HG03378 (cell line): ENCODE measurements around the gene UNCX.

Experiments used
- ATAC-seq: cut with Tn5 transposase; IDR thresholded peaks from one replicate; pipeline ENCODE4 v1.9.1; 2021; ENCODE audit warnings: mild to moderate bottlenecking, moderate library complexity; ENCODE audit not compliant: unreplicated experiment

The UNCX gene

GRCh38 chr7:1231214-1232102, 1.2 kb upstream of the UNCX start:
- no peak for ATAC-seq

DNA sequence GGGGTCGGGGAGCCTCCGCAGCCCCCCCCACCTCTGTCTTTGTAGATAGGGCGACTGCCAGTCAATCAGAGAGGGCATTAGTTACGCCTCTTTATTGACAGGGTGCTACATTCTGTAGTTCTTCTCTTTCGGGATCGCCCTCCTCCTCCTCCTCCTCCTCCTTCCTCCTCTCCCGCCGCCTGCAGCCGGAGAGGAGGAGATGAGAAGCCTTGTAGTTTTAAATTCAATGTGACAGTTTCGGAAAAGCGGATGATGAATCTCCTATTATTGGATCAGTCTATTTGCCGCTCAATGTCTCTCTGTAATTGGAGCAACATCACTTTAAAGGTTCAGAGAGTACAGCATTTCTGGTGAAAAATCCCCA, 587 bp upstream of the UNCX start:
- ATAC-seq, result no peak

DNA sequence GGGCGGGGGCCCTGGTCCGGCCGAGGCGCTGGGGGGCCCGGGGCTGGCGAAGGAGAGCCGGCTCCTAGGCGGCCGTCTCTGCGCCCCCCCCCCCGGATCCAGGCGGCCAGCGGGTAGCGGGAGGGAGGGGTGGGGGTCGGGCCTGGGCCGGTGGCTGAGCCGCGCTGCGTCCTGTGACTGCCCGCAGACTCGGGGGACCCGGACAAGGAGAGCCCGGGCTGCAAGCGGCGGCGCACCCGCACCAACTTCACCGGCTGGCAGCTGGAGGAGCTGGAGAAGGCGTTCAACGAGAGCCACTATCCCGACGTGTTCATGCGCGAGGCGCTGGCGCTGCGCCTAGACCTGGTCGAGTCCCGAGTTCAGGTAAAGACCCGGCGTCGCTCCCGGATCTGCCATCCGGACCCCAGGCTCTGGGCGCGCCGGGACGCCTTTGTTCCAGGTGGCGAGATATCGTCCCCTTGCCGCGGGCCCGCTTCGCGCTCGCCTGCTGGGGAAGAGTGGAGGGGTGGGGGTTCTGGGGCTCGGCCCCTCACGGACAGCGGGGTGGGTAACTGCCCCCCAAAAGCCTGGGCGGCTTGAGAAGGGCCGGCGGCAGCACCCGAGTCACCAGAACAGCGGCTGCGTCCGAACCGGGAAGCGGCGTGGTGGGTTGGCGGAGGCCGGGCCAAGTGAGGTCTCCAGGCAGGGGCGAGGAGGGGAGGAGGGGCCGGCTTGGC, 819 bp downstream of the UNCX start:
- no peak for ATAC-seq

DNA sequence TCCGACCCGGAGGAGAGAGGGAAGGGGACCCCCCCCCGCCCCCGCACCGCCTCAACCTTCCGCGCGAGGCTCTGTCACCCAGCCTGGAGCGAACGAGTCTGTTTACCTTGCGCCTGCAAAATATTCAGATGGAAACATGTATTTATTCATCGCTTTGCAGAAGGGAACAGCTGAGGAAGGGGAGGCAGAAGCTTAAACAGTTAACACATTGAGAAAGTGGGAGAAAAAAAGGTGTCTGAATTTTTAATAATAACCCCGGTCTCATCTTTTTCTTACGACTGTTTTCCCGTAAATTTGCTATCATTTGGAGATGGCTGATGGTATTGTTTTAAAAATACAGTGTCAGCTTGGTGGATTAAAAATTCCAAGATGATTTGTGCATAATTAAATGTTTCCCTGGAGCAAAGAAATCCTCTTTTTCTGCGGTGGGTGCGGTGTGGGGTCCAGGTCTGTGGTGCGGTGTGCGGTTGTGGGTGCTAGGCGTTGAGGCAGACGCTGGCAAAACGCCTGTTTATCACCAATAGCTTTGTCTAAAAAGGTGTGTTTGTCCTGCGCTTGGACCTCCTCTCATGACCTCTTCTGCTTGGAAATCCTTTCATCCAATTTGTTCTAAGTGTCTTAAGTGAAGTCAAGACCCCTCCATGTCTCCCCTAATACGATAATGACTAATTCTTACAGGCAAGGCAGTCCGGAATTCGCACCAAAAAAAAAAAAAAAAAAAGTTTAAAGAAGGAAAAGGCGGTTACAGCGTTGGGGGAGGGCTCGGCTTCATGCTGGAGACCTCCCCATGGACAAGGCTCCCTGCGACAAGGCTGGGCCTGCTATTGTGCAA, 1.6 kb downstream of the UNCX start:
- no peak for ATAC-seq

DNA sequence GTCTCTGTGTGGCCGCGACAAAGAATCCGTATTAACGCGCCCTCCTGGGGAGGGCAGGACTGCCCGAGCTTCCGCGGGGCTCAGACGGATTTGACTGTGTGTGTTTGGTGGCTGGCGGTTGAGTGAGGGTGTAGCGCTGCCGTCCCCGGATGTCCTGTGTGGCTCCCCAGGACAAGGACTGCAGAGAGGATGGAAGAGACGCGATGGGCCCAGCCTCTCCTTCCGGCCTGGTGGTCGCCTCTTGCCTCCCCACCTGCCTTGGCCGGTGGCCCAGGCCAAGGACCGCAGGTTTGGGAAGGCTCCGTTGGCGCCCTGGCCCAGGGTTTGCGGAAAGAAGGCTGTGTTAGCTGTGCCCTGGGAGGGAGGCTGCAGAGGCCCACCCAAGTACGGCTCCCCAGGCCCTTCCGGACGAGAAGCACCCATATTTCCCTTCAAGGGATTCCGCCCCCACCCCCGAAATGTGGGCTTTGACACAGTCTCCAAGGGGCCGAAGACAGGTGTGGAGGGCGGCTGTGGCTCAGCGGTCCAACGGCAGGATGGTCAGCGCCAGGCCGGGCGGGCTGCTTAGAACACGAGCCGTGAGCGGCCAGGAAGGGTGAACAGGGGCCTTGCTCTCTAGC, 2.3 kb downstream of the UNCX start:
- ATAC-seq, result no peak

DNA sequence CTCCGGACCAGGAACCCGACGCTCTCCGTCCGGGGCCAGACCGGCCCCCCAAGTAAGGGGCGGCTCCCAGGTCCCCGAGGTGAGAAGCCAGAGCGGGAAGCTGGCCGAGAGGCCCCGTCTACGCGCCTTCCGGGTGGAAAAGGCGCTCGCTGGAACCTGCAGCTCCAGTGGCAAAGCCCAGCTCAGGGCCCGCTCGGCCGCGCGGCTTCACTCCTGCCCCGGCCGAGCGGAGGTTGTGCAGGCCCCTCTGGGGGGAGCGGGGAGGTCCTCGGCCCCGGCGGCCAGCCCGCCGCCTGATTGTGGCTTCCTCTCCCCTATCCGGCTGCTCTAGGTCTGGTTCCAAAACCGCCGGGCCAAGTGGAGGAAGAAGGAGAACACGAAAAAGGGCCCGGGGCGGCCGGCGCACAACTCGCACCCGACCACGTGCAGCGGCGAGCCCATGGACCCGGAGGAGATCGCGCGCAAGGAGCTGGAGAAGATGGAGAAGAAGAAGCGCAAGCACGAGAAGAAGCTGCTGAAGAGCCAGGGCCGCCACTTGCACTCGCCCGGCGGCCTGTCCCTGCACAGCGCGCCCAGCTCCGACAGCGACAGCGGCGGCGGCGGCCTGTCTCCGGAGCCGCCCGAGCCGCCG, 2.9 kb downstream of the UNCX start:
- ATAC-seq, result no peak

GRCh38 chr7:1236132-1236661, 3.5 kb downstream of the UNCX start:
- ATAC-seq, result no peak

- ATAC-seq, result no peak
These were observed 4.4 kb downstream of the UNCX start for GRCh38 chr7:1236831-1237701.

GRCh38 chr7:1237704-1238255, 5.1 kb downstream of the UNCX start:
- ATAC-seq, result no peak

- ATAC-seq, result no peak
These were observed 5.8 kb downstream of the UNCX start for GRCh38 chr7:1238450-1238882.

- ATAC-seq, result no peak
These were observed 6.5 kb downstream of the UNCX start for GRCh38 chr7:1238931-1239802.

DNA sequence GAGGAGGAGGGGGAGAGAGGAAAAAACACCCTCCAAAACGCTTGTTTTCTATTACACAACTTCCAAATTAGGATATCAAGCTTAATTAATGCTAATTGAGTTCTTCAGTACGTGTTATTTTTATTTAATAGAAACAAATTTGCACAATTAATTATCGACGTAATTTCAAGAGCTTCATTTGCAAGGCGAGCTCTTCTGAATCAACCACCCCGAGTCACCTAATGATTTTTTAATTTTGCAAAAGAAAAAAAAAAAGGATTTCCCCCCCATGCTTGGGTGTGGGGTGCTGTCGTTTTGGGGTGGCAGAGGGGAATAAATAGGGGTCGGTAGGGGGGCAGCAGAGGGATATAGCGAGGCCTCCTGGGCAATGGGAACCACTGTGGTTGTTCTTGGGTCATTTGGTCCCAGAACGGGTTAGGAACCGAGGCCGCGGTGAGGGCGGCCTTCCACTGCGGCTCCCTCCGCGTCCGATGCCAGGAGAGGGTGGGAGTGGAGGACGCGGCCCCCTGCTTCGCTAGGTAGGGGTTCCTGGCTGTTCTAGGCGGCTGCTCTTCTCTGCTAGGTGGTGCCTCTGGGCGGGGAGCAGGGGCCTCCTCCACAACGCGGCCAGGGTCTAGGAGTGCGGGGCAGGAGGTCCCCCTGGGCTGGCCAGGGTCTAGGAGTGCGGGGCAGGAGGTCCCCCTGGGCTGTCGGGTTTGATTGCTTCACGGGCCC, 7.3 kb downstream of the UNCX start:
- ATAC-seq, result no peak

GRCh38 chr7:1240517-1241257, 8.0 kb downstream of the UNCX start:
- ATAC-seq, result no peak

DNA sequence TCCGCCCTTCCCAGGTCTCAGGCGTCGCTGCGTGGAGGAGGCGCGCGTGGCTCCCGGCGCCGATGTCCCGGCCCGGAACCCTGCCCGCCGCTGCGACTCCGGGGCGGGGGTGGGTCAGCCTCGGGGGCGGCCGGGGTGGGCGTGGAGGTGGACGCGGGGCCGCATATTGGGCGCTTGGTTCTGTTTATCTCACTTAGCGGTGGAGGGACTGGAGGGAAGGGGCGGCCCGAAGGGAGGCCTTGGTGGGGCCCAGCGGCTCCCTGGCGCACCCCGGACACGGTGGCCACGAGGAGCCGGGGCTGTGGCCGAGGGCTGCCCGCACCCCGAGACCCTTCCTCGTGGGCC, 8.6 kb downstream of the UNCX start:
- no peak for ATAC-seq

DNA sequence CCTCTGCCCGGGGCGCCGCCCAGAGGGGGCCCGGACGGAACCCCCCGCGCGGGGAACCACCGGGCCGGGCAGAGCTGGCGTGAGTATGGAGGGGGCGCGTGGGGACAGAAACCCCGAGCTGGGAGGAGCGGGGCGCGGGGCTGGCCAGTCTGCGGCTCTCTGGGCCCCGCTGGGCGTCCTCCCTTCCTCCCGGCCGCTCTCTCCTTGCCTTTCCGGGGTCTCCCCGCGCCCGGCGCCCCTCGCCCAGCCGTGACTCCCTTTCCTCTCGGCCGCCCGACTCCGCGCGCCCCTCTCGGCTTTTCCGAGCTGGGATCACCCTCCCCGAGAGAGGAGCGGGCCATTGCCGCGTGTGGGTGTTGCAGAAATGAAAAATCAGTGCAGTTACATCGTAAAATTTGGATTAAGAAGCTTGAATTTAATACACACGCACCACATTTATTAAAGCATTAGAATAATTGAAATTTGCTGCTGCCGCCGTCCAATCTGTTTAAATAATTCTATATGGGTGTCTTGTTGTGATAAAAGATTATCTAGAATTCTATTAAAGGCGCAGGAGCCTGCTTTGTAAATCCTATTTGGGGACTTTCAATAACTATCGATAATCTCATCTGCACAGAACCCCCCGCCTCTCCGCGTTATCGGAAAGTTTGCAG, 9.1 kb downstream of the UNCX start:
- no peak for ATAC-seq

GRCh38 chr7:1242256-1242605, 9.6 kb downstream of the UNCX start:
- ATAC-seq, result no peak
